GM23338 (cell line): ENCODE data around the gene EPS8L2. TPM values are rescaled to one million over a fixed set of nuclear protein-coding genes. Genes with fewer than 3 reads are reported as not detected.
A peak's percentile ranks its signal among the peaks of the same experiment; 100 is the strongest.

Experiments used
- ATAC-seq: fragments of 200-7000 bp; cut with Tn5 transposase; 3 replicates; pipeline ENCODE4 v1.9.1; 2020
- DNase-seq: peaks from one replicate; pipeline ENCODE4 v3.0.0-alpha.2; 2015; ENCODE audit warnings: low spot score
- H2AFZ ChIP-seq: fragments of 200-600 bp; sonication (generic); 2 replicates; pipeline ENCODE4 v1.8.0; 2016; ENCODE audit warnings: antibody characterized with exemption, mild to moderate bottlenecking, moderate library complexity
- H3F3A ChIP-seq: fragments of 200-600 bp; sonication (generic); replicated peaks from 2 replicates; pipeline ENCODE4 v1.8.0; 2017; ENCODE audit warnings: antibody characterized with exemption, mixed run types, low read depth
- H3K27ac ChIP-seq: fragments of 200-600 bp; sonication (generic); 2 replicates; pipeline ENCODE4 v1.6.1; 2016; ENCODE audit warnings: low read depth
- H3K27me3 ChIP-seq: fragments of 200-600 bp; sonication (generic); 2 replicates; pipeline ENCODE4 v1.8.0; 2016; ENCODE audit warnings: mild to moderate bottlenecking, mixed run types, moderate library complexity; ENCODE audit not compliant: insufficient read depth
- H3K36me3 ChIP-seq: fragments of 200-600 bp; sonication (generic); 2 replicates; pipeline ENCODE4 v1.8.0; 2016; ENCODE audit warnings: mild to moderate bottlenecking; ENCODE audit not compliant: insufficient read depth
- H3K4me1 ChIP-seq: fragments of 200-600 bp; sonication (generic); 2 replicates; pipeline ENCODE4 v1.8.0; 2016; ENCODE audit warnings: mild to moderate bottlenecking, moderate library complexity; ENCODE audit not compliant: insufficient read depth
- H3K4me2 ChIP-seq: fragments of 200-600 bp; sonication (generic); 2 replicates; pipeline ENCODE4 v1.7.1; 2017; ENCODE audit warnings: mixed run types
- H3K4me3 ChIP-seq: fragments of 200-600 bp; sonication (generic); 2 replicates; pipeline ENCODE4 v1.6.1; 2016; ENCODE audit warnings: mixed run types
- H3K79me2 ChIP-seq: fragments of 200-600 bp; sonication (generic); replicated peaks from 2 replicates; pipeline ENCODE4 v1.8.0; 2017; ENCODE audit warnings: mild to moderate bottlenecking; ENCODE audit not compliant: insufficient read depth
- H3K9me2 ChIP-seq: fragments of 200-600 bp; sonication (generic); 2 replicates; pipeline ENCODE4 v1.8.0; 2017; ENCODE audit not compliant: insufficient read depth
- H4K20me1 ChIP-seq: fragments of 200-600 bp; sonication (generic); replicated peaks from 2 replicates; pipeline ENCODE4 v1.8.0; 2017; ENCODE audit warnings: mild to moderate bottlenecking; ENCODE audit not compliant: insufficient read depth
- H3K27ac Mint-ChIP-seq: 2 replicates; pipeline ENCODE4 v1.8.0; 2020; ENCODE audit warnings: inconsistent platforms, mild to moderate bottlenecking, moderate library complexity, mixed read lengths
- H3K27me3 Mint-ChIP-seq: 3 replicates; pipeline ENCODE4 v1.8.0; 2022; ENCODE audit warnings: low read depth, mild to moderate bottlenecking, moderate library complexity, mixed read lengths, inconsistent platforms; ENCODE audit not compliant: insufficient read depth, poor library complexity
- H3K36me3 Mint-ChIP-seq: 3 replicates; pipeline ENCODE4 v1.8.0; 2021; ENCODE audit warnings: low read depth, mild to moderate bottlenecking, inconsistent platforms, moderate library complexity, mixed read lengths
- H3K4me1 Mint-ChIP-seq: 3 replicates; pipeline ENCODE4 v1.8.0; 2020; ENCODE audit warnings: mild to moderate bottlenecking, inconsistent platforms, mixed read lengths
- H3K4me3 Mint-ChIP-seq: 3 replicates; pipeline ENCODE4 v1.8.0; 2021; ENCODE audit warnings: moderate library complexity, mild to moderate bottlenecking, inconsistent platforms, mixed read lengths
- H3K9me3 Mint-ChIP-seq: 3 replicates; pipeline ENCODE4 v1.8.0; 2020; ENCODE audit warnings: moderate library complexity, mild to moderate bottlenecking, inconsistent platforms, mixed read lengths
- CREB1 ChIP-seq: fragments of 250-450 bp; sonication (Bioruptor Pico); IDR thresholded peaks from 2 replicates; pipeline ENCODE4 v1.5.0; 2020; ENCODE audit warnings: low read depth, mild to moderate bottlenecking, moderate library complexity
- EZH2 ChIP-seq: fragments of 200-600 bp; sonication (generic); IDR thresholded peaks from one replicate; pipeline ENCODE4 v1.8.0; 2017; ENCODE audit warnings: antibody characterized with exemption, mild to moderate bottlenecking, low read depth; ENCODE audit not compliant: unreplicated experiment
- EZH2phosphoT487 ChIP-seq: fragments of 200-600 bp; sonication (generic); IDR thresholded peaks from one replicate; pipeline ENCODE4 v1.8.1; 2018; ENCODE audit warnings: antibody characterized with exemption; ENCODE audit not compliant: unreplicated experiment
- JUNB ChIP-seq: IDR thresholded peaks from one replicate; pipeline ENCODE4 v1.6.1; 2016; ENCODE audit warnings: antibody characterized with exemption; ENCODE audit not compliant: unreplicated experiment
- NANOG ChIP-seq: IDR thresholded peaks from 2 replicates; pipeline ENCODE4 v1.6.1; 2016; ENCODE audit warnings: antibody characterized with exemption, borderline replicate concordance
- POLR2AphosphoS5 ChIP-seq: IDR thresholded peaks from 2 replicates; pipeline ENCODE4 v1.6.1; 2016; ENCODE audit warnings: antibody characterized with exemption, low read depth
- REST ChIP-seq: IDR thresholded peaks from one replicate; pipeline ENCODE4 v1.6.1; 2018; ENCODE audit warnings: antibody characterized with exemption; ENCODE audit not compliant: unreplicated experiment
- STAT1 ChIP-seq: IDR thresholded peaks from one replicate; pipeline ENCODE4 v1.6.1; 2016; ENCODE audit warnings: antibody characterized with exemption; ENCODE audit not compliant: unreplicated experiment
- ZNF114 ChIP-seq: fragments of 250-450 bp; sonication (Bioruptor Pico); IDR thresholded peaks from 2 replicates; pipeline ENCODE4 v1.5.0; 2020; ENCODE audit warnings: mild to moderate bottlenecking, moderate library complexity
- ZNF331 ChIP-seq: fragments of 250-450 bp; sonication (Bioruptor Pico); IDR thresholded peaks from 2 replicates; pipeline ENCODE4 v1.5.0; 2020; ENCODE audit warnings: low read depth, mild to moderate bottlenecking, moderate library complexity
- ZNF462 ChIP-seq: fragments of 250-450 bp; sonication (Bioruptor Pico); IDR thresholded peaks from 2 replicates; pipeline ENCODE4 v1.5.0; 2020; ENCODE audit warnings: mild to moderate bottlenecking, moderate library complexity
- polyA plus RNA-seq: library from polyadenylated mRNA; unstranded; fragments of >200 nt; fragmentation: Nextera tagmentation; extraction: Ambion mirVana; gene quantifications from 2 replicates; pipeline ENCODE4 v1.2.1, GENCODE V29; 2016
- total RNA-seq: library from RNA; depleted of rRNA; stranded (reverse); fragments of >200 nt; shearing (Covaris generic); gene quantifications from 2 replicates; pipeline ENCODE4 v1.2.3, GENCODE V29; 2014
- TF ChIP-seq, protein P1 (sequence below), 2 experiments: fragments of 200-600 bp in 1 of 2; sonication (generic) in 1 of 2; conservative IDR thresholded peaks; 2 replicates each; pipeline versions ENCODE4 v1.5.1 to v1.6.1; 2016 to 2017; ENCODE audit warnings: antibody characterized with exemption in 2 of 2, low read depth in 2 of 2, mild to moderate bottlenecking in 2 of 2, moderate library complexity in 1 of 2
- TF ChIP-seq, protein P2 (sequence below): IDR thresholded peaks from 2 replicates; pipeline ENCODE4 v1.6.1; 2016; ENCODE audit warnings: antibody characterized with exemption

Gene EPS8L2
- total and polyA plus RNA-seq, 2 experiments from 2014 or later: 38.7 to 59.4 TPM

DNA sequence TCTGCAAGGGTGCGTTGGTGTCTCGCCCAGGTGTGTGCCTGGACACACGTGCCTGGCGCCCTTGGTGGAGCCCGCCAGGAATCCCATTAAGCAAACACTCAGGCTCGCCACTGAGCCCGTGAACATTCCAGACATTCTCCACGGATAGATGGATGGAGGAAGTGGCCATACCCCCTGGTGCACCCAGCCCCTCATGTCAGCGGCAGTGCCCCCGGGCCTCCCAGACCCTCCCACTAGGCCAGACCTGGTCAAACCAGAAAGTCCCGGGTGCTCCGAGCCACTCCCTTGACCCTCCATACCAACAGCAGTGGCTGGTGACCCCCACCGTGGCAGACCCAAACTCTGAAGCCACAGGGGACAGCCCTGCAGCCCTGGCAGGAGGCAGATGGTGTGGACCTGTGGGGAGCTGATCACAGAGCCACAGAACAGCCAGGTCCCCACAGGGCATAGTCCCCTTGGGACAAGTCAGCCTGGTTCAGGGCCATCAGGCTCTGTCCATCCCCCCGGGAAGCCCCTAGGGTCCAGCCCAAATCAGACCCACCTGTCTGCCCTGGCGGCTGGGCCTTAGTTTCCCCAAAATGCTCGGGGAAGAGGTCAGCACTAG lies 1.9 kb downstream of the EPS8L2 start:
- Histone ChIP-seq H3F3A (0 out of 2 replicates have a peak, but pooled peaks cover 18% of the 10 kb centered on the region), H2AFZ (no peak overlapping the region), H4K20me1 (no peaks in the 10 kb centered on the region), H3K36me3 (no peaks in the 10 kb centered on the region), H3K4me1 (peaks cover 19% of the 10 kb centered on the region), H3K27ac (0 out of 2 replicates have a peak overlapping the region, but pooled peaks have one; percentile 39), H3K79me2 (no peaks in the 10 kb centered on the region), H3K4me3 (peak overlapping the region; percentile 65; the same call in 1 of the 2 replicates), H3K27me3 (no peaks in the 10 kb centered on the region), H3K4me2 (peak overlapping the region; percentile 88), H3K9me2 (no peaks in the 10 kb centered on the region)
- H3K36me3 Mint-ChIP-seq: no peaks in the 10 kb centered on the region
- no peak for ATAC-seq
- no peak overlapping the region for H3K27ac Mint-ChIP-seq
- DNase-seq: no peak
- H3K4me3 Mint-ChIP-seq: peak overlapping the region; percentile 29; the same call in 1 of the 3 replicates
- no peaks in the 10 kb centered on the region for H3K9me3 Mint-ChIP-seq
- peaks cover 11% of the 10 kb centered on the region for H3K27me3 Mint-ChIP-seq
- TF ChIP-seq STAT1 (no peak), NANOG (no peak), ZNF462 (CRISPR knock-in tag) (no peak), POLR2AphosphoS5 (no peak), EZH2 (no peak), EZH2phosphoT487 (no peak), CREB1 (CRISPR knock-in tag) (no peak), REST (no peak), ZNF331 (no peak), JUNB (no peak), ZNF114 (no peak)
- TF ChIP-seq, protein P1, sequence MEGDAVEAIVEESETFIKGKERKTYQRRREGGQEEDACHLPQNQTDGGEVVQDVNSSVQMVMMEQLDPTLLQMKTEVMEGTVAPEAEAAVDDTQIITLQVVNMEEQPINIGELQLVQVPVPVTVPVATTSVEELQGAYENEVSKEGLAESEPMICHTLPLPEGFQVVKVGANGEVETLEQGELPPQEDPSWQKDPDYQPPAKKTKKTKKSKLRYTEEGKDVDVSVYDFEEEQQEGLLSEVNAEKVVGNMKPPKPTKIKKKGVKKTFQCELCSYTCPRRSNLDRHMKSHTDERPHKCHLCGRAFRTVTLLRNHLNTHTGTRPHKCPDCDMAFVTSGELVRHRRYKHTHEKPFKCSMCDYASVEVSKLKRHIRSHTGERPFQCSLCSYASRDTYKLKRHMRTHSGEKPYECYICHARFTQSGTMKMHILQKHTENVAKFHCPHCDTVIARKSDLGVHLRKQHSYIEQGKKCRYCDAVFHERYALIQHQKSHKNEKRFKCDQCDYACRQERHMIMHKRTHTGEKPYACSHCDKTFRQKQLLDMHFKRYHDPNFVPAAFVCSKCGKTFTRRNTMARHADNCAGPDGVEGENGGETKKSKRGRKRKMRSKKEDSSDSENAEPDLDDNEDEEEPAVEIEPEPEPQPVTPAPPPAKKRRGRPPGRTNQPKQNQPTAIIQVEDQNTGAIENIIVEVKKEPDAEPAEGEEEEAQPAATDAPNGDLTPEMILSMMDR (conservative IDR thresholded peaks at IDR 0.05; ENCODE audit: low read depth in 2 of 2): no peak
- TF ChIP-seq, protein P2, sequence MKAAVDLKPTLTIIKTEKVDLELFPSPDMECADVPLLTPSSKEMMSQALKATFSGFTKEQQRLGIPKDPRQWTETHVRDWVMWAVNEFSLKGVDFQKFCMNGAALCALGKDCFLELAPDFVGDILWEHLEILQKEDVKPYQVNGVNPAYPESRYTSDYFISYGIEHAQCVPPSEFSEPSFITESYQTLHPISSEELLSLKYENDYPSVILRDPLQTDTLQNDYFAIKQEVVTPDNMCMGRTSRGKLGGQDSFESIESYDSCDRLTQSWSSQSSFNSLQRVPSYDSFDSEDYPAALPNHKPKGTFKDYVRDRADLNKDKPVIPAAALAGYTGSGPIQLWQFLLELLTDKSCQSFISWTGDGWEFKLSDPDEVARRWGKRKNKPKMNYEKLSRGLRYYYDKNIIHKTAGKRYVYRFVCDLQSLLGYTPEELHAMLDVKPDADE: no peak
- peaks cover 26% of the 10 kb centered on the region for H3K4me1 Mint-ChIP-seq
